HG02943 (cell line): ENCODE data around the gene ZDHHC14.
"Not testable (repeated sequence)": the region's sequence is repeated elsewhere in the genome, so short reads cannot be mapped to it uniquely, and the experiment has no call there.

Source experiments
- ATAC-seq: cut with Tn5 transposase; IDR thresholded peaks from one replicate; pipeline ENCODE4 v1.9.1; 2021; ENCODE audit warnings: mild to moderate bottlenecking, low read depth, moderate library complexity; ENCODE audit not compliant: unreplicated experiment

The ZDHHC14 gene

GRCh38 chr6:157402996-157403685, 22.2 kb downstream of the ZDHHC14 start:
- ATAC-seq, result no peak

- no peak for ATAC-seq
These were observed 22.7 kb downstream of the ZDHHC14 start for GRCh38 chr6:157403686-157404051.

- ATAC-seq, result no peak
These were observed 25.0 kb downstream of the ZDHHC14 start for GRCh38 chr6:157405986-157406385.

- no peak for ATAC-seq
These were observed 25.7 kb downstream of the ZDHHC14 start for GRCh38 chr6:157406661-157407060.

- ATAC-seq, result no peak
These were observed 26.7 kb downstream of the ZDHHC14 start for GRCh38 chr6:157407646-157408045.

- not testable (repeated sequence) for ATAC-seq
These were observed 27.4 kb downstream of the ZDHHC14 start for GRCh38 chr6:157408427-157408826.

- no peak for ATAC-seq
These were observed 29.1 kb downstream of the ZDHHC14 start for GRCh38 chr6:157410045-157410444.

- no peak for ATAC-seq
These were observed 30.4 kb downstream of the ZDHHC14 start for GRCh38 chr6:157411368-157411767.

GRCh38 chr6:157412791-157413190, 31.8 kb downstream of the ZDHHC14 start:
- no peak for ATAC-seq

GRCh38 chr6:157420497-157420896, 39.5 kb downstream of the ZDHHC14 start:
- ATAC-seq, result no peak

GRCh38 chr6:157424491-157425020, 43.6 kb downstream of the ZDHHC14 start:
- ATAC-seq, result no peak

- ATAC-seq, result no peak
These were observed 47.0 kb downstream of the ZDHHC14 start for GRCh38 chr6:157427969-157428368.

- ATAC-seq, result no peak
These were observed 47.6 kb downstream of the ZDHHC14 start for GRCh38 chr6:157428427-157429202.

GRCh38 chr6:157429248-157429647, 48.3 kb downstream of the ZDHHC14 start:
- ATAC-seq, result no peak

- ATAC-seq, result no peak
These were observed 49.8 kb downstream of the ZDHHC14 start for GRCh38 chr6:157430834-157431233.

- no peak for ATAC-seq
These were observed 51.4 kb downstream of the ZDHHC14 start for GRCh38 chr6:157432231-157432891.

GRCh38 chr6:157432892-157433265, 51.9 kb downstream of the ZDHHC14 start:
- no peak for ATAC-seq

GRCh38 chr6:157433678-157434081, 52.7 kb downstream of the ZDHHC14 start:
- no peak for ATAC-seq

- no peak for ATAC-seq
These were observed 53.5 kb downstream of the ZDHHC14 start for GRCh38 chr6:157434349-157435033.

- ATAC-seq, result no peak
These were observed 55.4 kb downstream of the ZDHHC14 start for GRCh38 chr6:157436219-157436943.
